DND-41 (cell line): ENCODE measurements around the gene CYSLTR2.

Experiments used
- CTCF ChIP-seq: IDR thresholded peaks from 2 replicates; pipeline ENCODE4 v1.5.1; 2012; ENCODE audit warnings: borderline replicate concordance, low read length, moderate library complexity, mild to moderate bottlenecking; ENCODE audit not compliant: poor library complexity, severe bottlenecking; ENCODE audit errors: extremely low read depth
- EZH2 ChIP-seq: IDR thresholded peaks from 3 replicates; pipeline ENCODE4 v1.6.1; 2012; ENCODE audit warnings: borderline replicate concordance, low read depth, mild to moderate bottlenecking, moderate library complexity, low read length, inconsistent platforms; ENCODE audit not compliant: severe bottlenecking

GRCh38 chr13:48641404-48641803, 12.3 kb upstream of the CYSLTR2 start:
- no peak for TF ChIP-seq EZH2
- no peak for TF ChIP-seq CTCF
